ENCODE data around the gene NRDE2. TPM values are rescaled to one million over a fixed set of nuclear protein-coding genes. Genes with fewer than 3 reads are reported as not detected.

NRDE2 gene
- polyA plus RNA-seq, 1 experiment, result 7.3 TPM

DNA sequence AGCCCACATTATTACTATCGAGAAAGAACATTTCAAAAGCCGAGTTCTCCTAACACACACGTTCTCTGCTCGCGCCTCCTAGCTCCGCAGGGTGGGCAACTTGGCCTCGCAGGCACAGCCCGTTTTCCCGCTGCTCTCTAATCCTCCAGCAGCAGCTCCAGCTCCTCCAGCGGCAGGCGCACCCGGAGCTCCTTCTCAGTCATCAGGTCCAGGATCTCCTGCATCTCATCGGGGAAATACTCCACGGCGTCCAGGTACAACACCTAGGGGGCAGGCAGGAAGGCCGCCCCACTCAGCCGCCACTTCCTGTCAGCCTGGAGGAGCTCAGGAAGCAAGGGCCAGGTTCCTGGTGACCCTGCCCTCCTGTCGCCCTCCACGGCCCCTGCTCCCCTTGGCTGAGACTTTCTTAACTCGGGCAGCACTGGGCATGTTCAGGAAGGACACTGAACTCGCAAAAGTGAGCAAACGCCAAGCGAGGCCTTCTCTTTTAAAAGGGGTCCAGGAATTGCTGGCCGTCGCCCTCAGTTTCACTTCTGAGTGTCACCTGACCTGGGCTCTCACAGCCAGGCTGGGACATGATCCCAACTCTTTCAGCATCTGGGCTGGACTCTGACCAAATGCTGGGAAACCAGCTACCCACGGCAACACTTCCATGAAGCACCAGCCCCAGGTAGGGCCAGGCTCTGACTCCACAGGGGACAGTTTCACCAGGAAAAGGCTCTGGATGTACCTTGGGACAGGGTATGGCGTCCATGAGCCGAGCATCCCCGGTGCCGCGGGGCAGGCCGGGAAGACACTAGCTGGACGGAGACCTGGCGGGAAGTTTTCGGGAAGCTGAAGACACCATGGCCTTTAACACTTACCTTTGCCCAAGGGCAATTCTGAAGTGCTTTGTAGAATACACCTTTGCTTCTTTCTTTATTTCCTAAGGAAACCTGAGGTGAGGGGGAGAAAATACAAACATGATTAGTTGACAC lies 53.3 kb downstream of the NRDE2 start:
- ChIA-PET POLR2A (no interaction called here), CTCF (interaction anchor here (0.7 kb wide), 1 partner anchor 305 kb away, joined by 3 read pairs; no protein-coding TSS in a partner anchor)
- Histone ChIP-seq H3K4me3 (ENCODE audit: low read depth, low read length) (no peak overlapping the region), H3K9me3 (ENCODE audit: control insufficient read depth, insufficient read depth, low read length) (no peaks in the 10 kb centered on the region; the same call in 1 of the 2 replicates), H3K27ac (ENCODE audit: low read depth, low read length) (no peak overlapping the region), H3K27me3 (ENCODE audit: control insufficient read depth, insufficient read depth, low read length) (no peaks in the 10 kb centered on the region)
- DNase-seq (ENCODE audit: low read depth, low spot score), result no peak
- TF ChIP-seq, protein P1, sequence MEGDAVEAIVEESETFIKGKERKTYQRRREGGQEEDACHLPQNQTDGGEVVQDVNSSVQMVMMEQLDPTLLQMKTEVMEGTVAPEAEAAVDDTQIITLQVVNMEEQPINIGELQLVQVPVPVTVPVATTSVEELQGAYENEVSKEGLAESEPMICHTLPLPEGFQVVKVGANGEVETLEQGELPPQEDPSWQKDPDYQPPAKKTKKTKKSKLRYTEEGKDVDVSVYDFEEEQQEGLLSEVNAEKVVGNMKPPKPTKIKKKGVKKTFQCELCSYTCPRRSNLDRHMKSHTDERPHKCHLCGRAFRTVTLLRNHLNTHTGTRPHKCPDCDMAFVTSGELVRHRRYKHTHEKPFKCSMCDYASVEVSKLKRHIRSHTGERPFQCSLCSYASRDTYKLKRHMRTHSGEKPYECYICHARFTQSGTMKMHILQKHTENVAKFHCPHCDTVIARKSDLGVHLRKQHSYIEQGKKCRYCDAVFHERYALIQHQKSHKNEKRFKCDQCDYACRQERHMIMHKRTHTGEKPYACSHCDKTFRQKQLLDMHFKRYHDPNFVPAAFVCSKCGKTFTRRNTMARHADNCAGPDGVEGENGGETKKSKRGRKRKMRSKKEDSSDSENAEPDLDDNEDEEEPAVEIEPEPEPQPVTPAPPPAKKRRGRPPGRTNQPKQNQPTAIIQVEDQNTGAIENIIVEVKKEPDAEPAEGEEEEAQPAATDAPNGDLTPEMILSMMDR (IDR thresholded peaks at IDR 0.05; ENCODE audit: low read depth, low read length), result no peak

DNA sequence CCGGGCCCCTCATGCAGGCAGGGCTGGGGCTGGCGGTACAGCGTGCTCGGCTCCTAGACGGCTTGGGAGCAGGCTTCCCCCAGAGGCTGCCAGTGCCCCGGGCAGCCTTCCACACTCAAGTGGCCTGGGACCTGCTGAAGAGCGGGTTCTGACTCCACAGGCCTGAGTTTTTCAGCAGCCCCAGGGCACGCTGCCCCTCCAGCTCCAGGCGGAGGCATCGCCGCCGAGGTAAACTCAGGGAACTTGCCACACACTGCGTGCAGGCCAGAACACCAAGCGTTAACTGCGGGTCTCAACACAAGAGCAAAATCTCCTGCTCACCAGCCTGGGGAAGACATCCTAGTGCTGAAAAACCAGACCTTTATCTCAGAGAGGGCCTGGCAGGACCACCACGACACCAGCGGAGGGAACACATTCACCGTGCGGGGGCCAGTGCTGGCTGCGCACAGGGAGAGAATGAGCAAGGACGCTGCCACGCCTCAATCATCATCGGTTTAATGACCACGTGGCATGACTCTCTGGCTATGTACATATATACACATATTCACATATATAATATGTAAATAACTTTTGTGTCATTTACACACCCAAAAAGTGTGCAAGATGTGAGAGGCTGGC lies 54.1 kb downstream of the NRDE2 start:
- ChIA-PET POLR2A (no interaction called here), CTCF (interaction anchor here (0.7 kb wide), 1 partner anchor 304 kb away, joined by 3 read pairs; no protein-coding TSS in a partner anchor)
- H3K4me3 ChIP-seq (ENCODE audit: low read depth, low read length), result no peak overlapping the region
- no peaks in the 10 kb centered on the region; the same call in 1 of the 2 replicates for H3K9me3 ChIP-seq (ENCODE audit: control insufficient read depth, insufficient read depth, low read length)
- TF ChIP-seq, protein P1 (IDR thresholded peaks at IDR 0.05; ENCODE audit: low read depth, low read length), result no peak
- H3K27me3 ChIP-seq (ENCODE audit: control insufficient read depth, insufficient read depth, low read length), result no peaks in the 10 kb centered on the region
- DNase-seq (ENCODE audit: low read depth, low spot score), result no peak
- no peak overlapping the region for H3K27ac ChIP-seq (ENCODE audit: low read depth, low read length)

DNA sequence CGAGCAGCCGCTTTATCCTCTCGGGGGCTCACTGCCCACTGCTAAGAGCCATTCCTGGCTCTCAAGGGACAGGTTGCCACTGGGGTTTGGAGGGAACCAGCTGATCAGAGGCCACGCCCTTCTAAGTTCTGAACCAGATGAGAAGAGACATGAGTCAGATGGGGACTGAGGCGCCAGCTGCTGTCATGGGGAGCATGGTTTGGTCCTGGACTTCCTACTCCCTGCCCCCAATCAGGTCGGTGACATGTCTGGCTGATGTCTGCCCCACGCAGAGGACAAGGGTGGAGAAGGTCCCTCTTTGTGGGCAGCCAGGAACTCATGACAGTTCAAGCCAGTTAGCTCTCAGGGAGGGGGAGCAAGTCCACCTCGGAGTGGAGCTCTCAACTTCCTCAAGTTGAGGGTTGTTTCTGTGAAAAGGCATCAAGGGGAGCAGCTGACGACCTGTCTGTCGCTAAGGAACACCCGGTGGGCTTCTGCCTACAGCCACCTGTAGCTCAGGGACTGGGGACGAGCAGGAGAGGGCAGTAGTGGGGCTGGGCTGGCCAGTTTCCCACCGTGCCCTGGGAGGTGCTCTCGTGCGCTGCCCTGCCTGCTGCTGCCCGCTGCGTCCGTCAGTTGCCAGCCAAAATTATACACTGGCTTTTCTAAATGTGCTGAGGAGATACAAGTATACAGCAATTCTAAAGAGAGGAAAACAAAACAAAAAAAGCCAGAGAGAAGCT lies 54.9 kb downstream of the NRDE2 start:
- H3K27me3 ChIP-seq (ENCODE audit: control insufficient read depth, insufficient read depth, low read length), result no peaks in the 10 kb centered on the region
- DNase-seq (ENCODE audit: low read depth, low spot score), result no peak
- TF ChIP-seq, protein P1 (IDR thresholded peaks at IDR 0.05; ENCODE audit: low read depth, low read length), result no peak
- ChIA-PET POLR2A (no interaction called here), CTCF (interaction anchor here (0.6 to 0.9 kb wide), 2 partner anchors 43 to 482 kb away, joined by 3 to 5 read pairs; no protein-coding TSS in a partner anchor)
- H3K4me3 ChIP-seq (ENCODE audit: low read depth, low read length), result no peak overlapping the region
- H3K27ac ChIP-seq (ENCODE audit: low read depth, low read length), result no peak overlapping the region
- no peaks in the 10 kb centered on the region; the same call in 1 of the 2 replicates for H3K9me3 ChIP-seq (ENCODE audit: control insufficient read depth, insufficient read depth, low read length)

DNA sequence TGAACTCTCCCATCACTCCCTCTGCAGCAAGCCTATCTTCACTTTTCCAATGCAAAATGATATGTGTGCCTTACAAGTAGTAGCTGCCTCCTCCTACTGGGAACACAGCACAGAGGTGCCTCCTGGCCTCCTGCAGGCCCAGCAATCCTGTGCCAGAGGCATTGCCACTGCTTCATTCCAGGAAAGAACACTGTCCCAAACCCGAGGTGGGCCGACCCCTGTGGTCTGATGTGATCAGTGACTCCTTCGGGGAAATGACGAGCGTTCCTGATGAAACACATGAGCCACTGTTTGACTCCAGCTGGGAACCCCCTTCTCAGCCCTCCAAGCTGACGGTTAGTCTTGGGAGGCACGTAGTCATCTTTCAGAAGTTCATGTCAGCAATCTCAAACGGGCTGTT lies 55.9 kb downstream of the NRDE2 start:
- CTCF ChIA-PET, result no interaction called here
- H3K27ac ChIP-seq (ENCODE audit: low read depth, low read length), result no peak overlapping the region
- H3K9me3 ChIP-seq (ENCODE audit: control insufficient read depth, insufficient read depth, low read length), result no peaks in the 10 kb centered on the region; the same call in 1 of the 2 replicates
- no peaks in the 10 kb centered on the region for H3K27me3 ChIP-seq (ENCODE audit: control insufficient read depth, insufficient read depth, low read length)
- TF ChIP-seq, protein P1 (IDR thresholded peaks at IDR 0.05; ENCODE audit: low read depth, low read length), result no peak
- POLR2A ChIA-PET, result no interaction called here
- no peak for DNase-seq (ENCODE audit: low read depth, low spot score)
- H3K4me3 ChIP-seq (ENCODE audit: low read depth, low read length), result no peak overlapping the region

Data from AG04450 (cell line).